CD4-positive, alpha-beta memory T cell (primary cell): Measurements from ENCODE around the gene NEB. TPM values are rescaled to one million over a fixed set of nuclear protein-coding genes. Genes with fewer than 3 reads are reported as not detected.
"Not testable (repeated sequence)": the region's sequence is repeated elsewhere in the genome, so short reads cannot be mapped to it uniquely, and the experiment has no call there.

Experiments
- CTCF ChIA-PET: fragments of 350-600 bp; sonication (Branson Sonifier 250); formaldehyde crosslinking; loops from one replicate; lab custom pipeline; 2021; ENCODE audit warnings: inconsistent platforms; ENCODE audit not compliant: partially characterized antibody; lab: Charles Lee
- POLR2A ChIA-PET: fragments of 350-600 bp; sonication (Branson Sonifier 250); formaldehyde crosslinking; loops from one replicate; lab custom pipeline; 2021; ENCODE audit not compliant: partially characterized antibody; lab: Charles Lee
- DNase-seq, 5 donors: peaks; one replicate each; pipeline versions ENCODE4 v3.0.0 to v3.0.0-alpha.2; 2020 to 2022; ENCODE audit warnings: mixed read lengths in 1 of 5
- H3K27ac ChIP-seq: one replicate; pipeline ENCODE4 v1.7.0; 2013; ENCODE audit warnings: low read depth, low read length
- H3K27me3 ChIP-seq: 2 replicates; pipeline ENCODE4 v1.7.0; 2013; ENCODE audit warnings: mild to moderate bottlenecking, low read length, moderate library complexity; ENCODE audit not compliant: insufficient read depth
- H3K36me3 ChIP-seq: 2 replicates; pipeline ENCODE4 v1.7.0; 2013; ENCODE audit warnings: mild to moderate bottlenecking, low read length, moderate library complexity; ENCODE audit not compliant: insufficient read depth
- H3K4me1 ChIP-seq: 2 replicates; pipeline ENCODE4 v1.7.0; 2013; ENCODE audit warnings: mild to moderate bottlenecking, low read length, moderate library complexity; ENCODE audit not compliant: insufficient read depth
- H3K4me3 ChIP-seq, 2 donors: one replicate each; pipeline ENCODE4 v1.7.0; 2013; ENCODE audit warnings: low read length in 2 of 2, mild to moderate bottlenecking in 1 of 2
- H3K9me3 ChIP-seq, 2 donors: one replicate each; pipeline ENCODE4 v1.7.0; 2013; ENCODE audit warnings: low read length in 2 of 2, control low read depth in 1 of 2; ENCODE audit not compliant: control insufficient read depth in 1 of 2
- H3K27ac Mint-ChIP-seq, 7 donors: one replicate each; pipeline ENCODE4 v1.8.0; 2020 to 2021; ENCODE audit warnings: mixed read lengths in 7 of 7, mild to moderate bottlenecking in 6 of 7, inconsistent platforms in 3 of 7, moderate library complexity in 3 of 7
- H3K27me3 Mint-ChIP-seq, 2 donors: one replicate each; pipeline ENCODE4 v1.8.0; 2020 to 2021; ENCODE audit warnings: mixed read lengths in 2 of 2
- H3K36me3 Mint-ChIP-seq, 2 donors: one replicate each; pipeline ENCODE4 v1.8.0; 2020 to 2021; ENCODE audit warnings: mixed read lengths in 2 of 2, inconsistent platforms in 1 of 2, mild to moderate bottlenecking in 1 of 2
- H3K4me1 Mint-ChIP-seq, 4 donors: one replicate each; pipeline ENCODE4 v1.8.0; 2020 to 2021; ENCODE audit warnings: mixed read lengths in 4 of 4, mild to moderate bottlenecking in 1 of 4
- H3K4me3 Mint-ChIP-seq, 8 donors: one replicate each; pipeline ENCODE4 v1.8.0; 2020 to 2021; ENCODE audit warnings: mixed read lengths in 8 of 8, mild to moderate bottlenecking in 7 of 8, moderate library complexity in 6 of 8, inconsistent platforms in 3 of 8
- H3K9me3 Mint-ChIP-seq, 8 donors: one replicate each; pipeline ENCODE4 v1.8.0; 2020 to 2021; ENCODE audit warnings: mixed read lengths in 8 of 8, mild to moderate bottlenecking in 5 of 8, inconsistent platforms in 3 of 8, moderate library complexity in 1 of 8
- intact Hi-C: fragments of 100-400 bp; cut with micrococcal nuclease; formaldehyde crosslinking; loops from one replicate; pipeline ENCODE4 v1.15.1; 2023
- polyA plus RNA-seq, 2 donors: library from polyadenylated mRNA; unstranded; fragments of 300-500 nt; fragmentation: Illumina TruSeq; gene quantifications; one replicate each; pipeline ENCODE4 v1.2.3, GENCODE V29; 2021
- total RNA-seq, 2 experiments: library from RNA; stranded (reverse); gene quantifications; one replicate each; pipeline ENCODE4 v1.2.3, GENCODE V29; 2021

NEB gene
- total and polyA plus RNA-seq, 4 experiments from 2014 or later, result 0.17 to 2.1 (median 0.91) TPM; not detected in 1

- Histone ChIP-seq H3K36me3 (no peaks in the 10 kb centered on the region), H3K27ac (no peak overlapping the region), H3K4me3 (no peak overlapping the region), H3K27me3 (no peaks in the 10 kb centered on the region), H3K9me3 (no peaks in the 10 kb centered on the region), H3K4me1 (peaks cover 12% of the 10 kb centered on the region)
- Mint-ChIP-seq H3K4me1 (peaks cover 9 to 17% (median 13%) of the 10 kb centered on the region in 4 donors), H3K27ac (peak overlapping the region in 1 of 7 donors; percentile 43), H3K27me3 (no peaks in the 10 kb centered on the region), H3K4me3 (peak overlapping the region in 3 of 8 donors; percentile 9 to 48 (median 39)), H3K36me3 (peaks cover 0 to 16% of the 10 kb centered on the region in 2 donors), H3K9me3 (no peaks in the 10 kb centered on the region)
- POLR2A ChIA-PET, result interaction anchor here (1.7 kb wide), 1 partner anchor 23 kb away, joined by 4 read pairs; no protein-coding TSS in a partner anchor
- CTCF ChIA-PET, result interaction anchor here (0.7 to 2.2 kb wide), 3 partner anchors 23 to 194 kb away, joined by 3 to 5 read pairs (median 3); no protein-coding TSS in a partner anchor
- intact Hi-C loops, result loop anchor here (10.0 kb wide), 1 partner anchor 190 kb away; no protein-coding TSS in a partner anchor
- peak in 1 of 5 donors; percentile 4 for DNase-seq
Observed at GRCh38 chr2:151614606-151615306, 119.5 kb downstream of the NEB start.

- no peak overlapping the region for H3K27ac ChIP-seq
- H3K4me3 ChIP-seq, result no peak overlapping the region
Observed at GRCh38 chr2:151614159-151614558, 120.1 kb downstream of the NEB start.

GRCh38 chr2:151611351-151611750 is 122.9 kb downstream of the NEB start:
- H3K9me3 ChIP-seq, result no peaks in the 10 kb centered on the region
- H3K27ac ChIP-seq, result no peak overlapping the region
- H3K9me3 Mint-ChIP-seq, result no peaks in the 10 kb centered on the region
- peaks cover 12% of the 10 kb centered on the region for H3K4me1 ChIP-seq
- no peaks in the 10 kb centered on the region for H3K27me3 Mint-ChIP-seq
- ChIA-PET POLR2A (no interaction called here), CTCF (interaction anchor here (0.7 kb wide), 1 partner anchor 25 kb away, joined by 3 read pairs; no protein-coding TSS in a partner anchor)
- H3K4me3 Mint-ChIP-seq, result no peak overlapping the region
- intact Hi-C loops, result loop anchor here (10.0 kb wide), 1 partner anchor 193 kb away; no protein-coding TSS in a partner anchor
- peaks cover 0 to 8% of the 10 kb centered on the region in 2 donors for H3K36me3 Mint-ChIP-seq
- no peak overlapping the region for H3K4me3 ChIP-seq
- H3K27ac Mint-ChIP-seq, result peak overlapping the region in 1 of 7 donors; percentile 58
- no peaks in the 10 kb centered on the region for H3K27me3 ChIP-seq
- H3K36me3 ChIP-seq, result no peaks in the 10 kb centered on the region
- no peak for DNase-seq
- H3K4me1 Mint-ChIP-seq, result peaks cover 9 to 17% (median 13%) of the 10 kb centered on the region in 4 donors

More at GRCh38 chr2:151614159-151614558, 120.1 kb downstream of the NEB start:
- H3K27me3 ChIP-seq, result no peaks in the 10 kb centered on the region
- H3K9me3 ChIP-seq, result no peaks in the 10 kb centered on the region
- Mint-ChIP-seq H3K4me1 (peaks cover 9 to 17% (median 13%) of the 10 kb centered on the region in 4 donors), H3K36me3 (peaks cover 0 to 10% of the 10 kb centered on the region in 2 donors), H3K27me3 (no peaks in the 10 kb centered on the region), H3K4me3 (no peak overlapping the region), H3K27ac (no peak overlapping the region), H3K9me3 (no peaks in the 10 kb centered on the region)
- intact Hi-C loops, result loop anchor here (10.0 kb wide), 1 partner anchor 191 kb away; no protein-coding TSS in a partner anchor
- H3K36me3 ChIP-seq, result no peaks in the 10 kb centered on the region
- ChIA-PET POLR2A (no interaction called here), CTCF (interaction anchor here (1.1 to 2.2 kb wide), 2 partner anchors 24 to 189 kb away, joined by 3 to 5 read pairs; no protein-coding TSS in a partner anchor)
- H3K4me1 ChIP-seq, result peaks cover 12% of the 10 kb centered on the region
- DNase-seq, result no peak

GRCh38 chr2:151610310-151610709 is 124.0 kb downstream of the NEB start:
- intact Hi-C loops, result loop anchor here (10.0 kb wide), 1 partner anchor 194 kb away; no protein-coding TSS in a partner anchor
- H3K36me3 ChIP-seq, result no peaks in the 10 kb centered on the region
- Mint-ChIP-seq H3K4me3 (no peak overlapping the region), H3K9me3 (no peaks in the 10 kb centered on the region), H3K36me3 (peaks cover 0 to 8% of the 10 kb centered on the region in 2 donors), H3K27me3 (no peaks in the 10 kb centered on the region), H3K27ac (peak overlapping the region in 1 of 7 donors; percentile 22), H3K4me1 (peaks cover 9 to 16% (median 11%) of the 10 kb centered on the region in 4 donors)
- ChIA-PET CTCF (no interaction called here), POLR2A (no interaction called here)
- no peaks in the 10 kb centered on the region for H3K9me3 ChIP-seq
- DNase-seq, result no peak
- no peak overlapping the region for H3K4me3 ChIP-seq
- H3K4me1 ChIP-seq, result peaks cover 11% of the 10 kb centered on the region
- H3K27me3 ChIP-seq, result no peaks in the 10 kb centered on the region
- H3K27ac ChIP-seq, result no peak overlapping the region

- CTCF ChIA-PET, result no interaction called here
- intact Hi-C loops, result loop anchor here (10.0 kb wide), 1 partner anchor 195 kb away; no protein-coding TSS in a partner anchor
Observed at GRCh38 chr2:151609705-151610104, 124.6 kb downstream of the NEB start.

DNA sequence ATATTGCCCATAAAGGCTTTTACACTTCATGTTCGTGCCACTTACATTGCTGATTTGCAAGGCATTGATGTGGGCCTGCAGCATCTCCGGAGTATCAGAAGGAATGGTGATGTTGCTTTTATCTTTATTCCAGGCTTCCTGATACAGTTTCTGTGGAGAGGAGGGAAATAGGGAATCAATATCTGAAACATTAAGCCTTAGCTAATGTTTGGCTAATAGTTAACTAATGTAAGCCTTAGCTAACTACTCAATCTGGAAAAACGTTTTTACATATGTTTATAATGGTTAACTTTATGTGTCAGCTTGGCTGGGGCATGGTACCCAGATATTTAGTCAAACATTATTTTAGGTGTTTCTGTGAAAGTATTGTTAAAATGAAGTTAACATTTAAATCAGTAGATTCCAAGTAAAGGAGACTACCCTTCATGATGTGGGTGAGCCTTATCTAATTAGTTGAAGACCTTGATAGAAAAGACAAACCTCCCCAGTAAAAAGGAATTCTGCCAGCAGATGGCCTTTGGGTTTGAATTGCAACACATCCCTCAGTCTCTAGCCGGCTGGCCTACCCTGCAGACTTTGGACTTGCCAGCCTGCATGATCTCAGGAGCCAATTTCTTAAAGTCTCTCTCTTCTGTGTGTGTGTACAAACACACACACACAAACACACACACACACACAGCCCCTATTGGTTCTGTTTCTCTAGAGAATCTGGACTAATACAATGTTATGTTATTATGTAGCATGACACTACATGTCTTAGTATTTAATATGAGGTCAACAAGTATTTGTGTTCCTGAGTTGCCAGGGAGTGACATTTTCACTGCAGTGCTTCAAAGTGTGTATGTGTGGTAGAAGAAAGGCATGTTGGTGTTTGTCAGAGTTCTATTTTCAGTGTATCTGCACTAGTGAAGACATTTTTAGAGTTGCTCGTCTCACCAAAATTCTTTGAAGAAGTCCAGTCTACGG is 126.5 kb downstream of the NEB start:
- H3K27ac ChIP-seq, H3K9me3 ChIP-seq, H3K36me3 Mint-ChIP-seq, DNase-seq, POLR2A ChIA-PET, H3K9me3 Mint-ChIP-seq, H3K36me3 ChIP-seq, H3K27ac Mint-ChIP-seq, H3K27me3 Mint-ChIP-seq, H3K27me3 ChIP-seq, intact Hi-C loops, CTCF ChIA-PET, H3K4me3 ChIP-seq, H3K4me1 ChIP-seq, H3K4me3 Mint-ChIP-seq, H3K4me1 Mint-ChIP-seq: not testable (repeated sequence)

More at GRCh38 chr2:151609705-151610104, 124.6 kb downstream of the NEB start:
- Mint-ChIP-seq H3K4me3 (no peak overlapping the region), H3K27me3 (no peaks in the 10 kb centered on the region), H3K27ac (no peak overlapping the region), H3K4me1 (peaks cover 4 to 10% (median 6%) of the 10 kb centered on the region in 4 donors), H3K36me3 (peaks cover 0 to 3% of the 10 kb centered on the region in 2 donors), H3K9me3 (no peaks in the 10 kb centered on the region)
- H3K27ac ChIP-seq, result no peak overlapping the region
- peaks cover 5% of the 10 kb centered on the region for H3K4me1 ChIP-seq
- no peaks in the 10 kb centered on the region for H3K9me3 ChIP-seq
- POLR2A ChIA-PET, result no interaction called here
- no peaks in the 10 kb centered on the region for H3K36me3 ChIP-seq
- no peak for DNase-seq
- H3K27me3 ChIP-seq, result no peaks in the 10 kb centered on the region
- H3K4me3 ChIP-seq, result no peak overlapping the region
